GM19099 (cell line): ENCODE results near the gene CD82.

Experiments used
- POLR2A ChIP-seq: IDR thresholded peaks from 3 replicates; pipeline ENCODE4 v1.6.1; 2011; ENCODE audit warnings: low read depth; ENCODE audit not compliant: insufficient read length; ENCODE audit errors: extremely low read depth

Gene CD82

DNA sequence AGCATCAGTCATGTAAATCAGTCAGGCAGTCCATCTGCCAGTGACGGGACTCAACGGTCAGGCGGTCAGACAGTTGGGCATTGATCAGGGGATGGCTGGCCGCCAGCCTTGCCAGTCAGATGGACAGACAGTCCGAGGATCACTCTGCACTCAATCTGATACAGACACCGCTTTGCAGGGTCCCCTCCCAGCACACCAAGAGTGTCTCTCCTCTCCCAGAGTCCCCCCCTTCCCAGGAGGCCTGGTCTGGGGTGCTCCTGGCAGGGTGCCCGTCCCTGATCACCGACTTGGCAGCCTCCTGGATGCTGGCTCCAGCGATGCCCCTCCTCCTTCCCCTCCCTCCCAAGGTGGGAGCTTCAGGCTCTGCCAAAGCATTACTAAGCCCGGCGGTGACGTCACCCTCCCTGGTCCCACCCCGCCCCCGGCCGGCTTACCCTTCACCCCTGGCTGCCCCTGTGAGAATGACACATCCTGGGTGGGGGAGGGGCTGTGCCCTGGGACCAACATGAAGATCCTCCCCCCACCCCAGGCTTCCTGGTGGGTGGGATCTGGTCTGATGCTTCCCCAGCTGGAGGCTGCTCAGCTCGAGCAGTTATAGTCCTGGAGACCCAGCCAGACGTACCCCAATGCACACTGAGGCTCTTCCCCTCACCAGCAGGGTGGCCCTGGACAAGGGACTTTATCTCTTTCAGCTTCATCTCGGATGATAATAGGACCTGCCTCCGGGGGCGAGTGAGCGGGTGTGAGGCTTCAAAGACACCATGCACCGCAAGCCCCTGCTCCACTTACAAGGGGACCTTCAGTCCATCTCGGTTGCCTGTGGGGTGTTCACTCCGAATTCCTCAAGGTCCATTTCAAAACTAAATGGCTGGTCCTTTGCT, 69.2 kb downstream of the CD82 start:
- no peak for TF ChIP-seq POLR2A

DNA sequence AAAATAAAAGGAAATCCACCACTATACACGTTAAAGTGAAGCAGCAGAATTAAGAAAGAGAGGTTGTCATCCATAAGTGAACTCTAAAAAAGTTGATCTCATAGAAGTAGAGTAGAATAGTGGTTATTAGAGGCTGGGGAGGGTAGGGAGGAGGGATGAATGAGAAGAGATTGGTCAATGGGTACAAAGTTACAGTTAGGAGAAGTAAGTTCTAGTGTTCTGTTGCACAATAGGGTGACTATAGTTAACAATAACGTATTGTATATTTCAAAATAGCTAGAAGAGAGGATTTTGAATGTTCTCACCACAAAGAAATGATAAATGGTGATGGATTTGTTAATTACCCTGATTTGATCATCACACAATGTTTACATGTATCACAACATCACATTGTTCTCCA, 72.0 kb downstream of the CD82 start:
- TF ChIP-seq POLR2A: no peak

DNA sequence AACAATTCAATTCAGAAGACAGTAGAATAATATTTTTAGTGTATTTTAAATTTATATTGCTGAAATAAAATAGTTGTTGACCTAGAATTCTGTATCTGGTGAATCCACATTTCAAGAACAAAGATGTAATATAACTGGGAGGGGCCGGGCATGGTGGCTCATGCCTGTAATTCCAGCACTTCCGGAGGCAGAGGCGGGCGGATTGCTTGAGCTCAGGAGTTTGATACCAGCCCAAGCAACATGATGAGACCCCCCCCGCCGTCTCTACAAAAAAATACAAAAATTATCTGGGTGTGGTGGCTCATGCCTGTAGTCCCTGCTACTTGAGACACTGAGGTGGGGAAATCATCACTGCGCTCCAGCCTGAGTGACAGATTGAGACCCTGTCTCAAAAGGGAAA, 72.6 kb downstream of the CD82 start:
- TF ChIP-seq POLR2A: no peak

DNA sequence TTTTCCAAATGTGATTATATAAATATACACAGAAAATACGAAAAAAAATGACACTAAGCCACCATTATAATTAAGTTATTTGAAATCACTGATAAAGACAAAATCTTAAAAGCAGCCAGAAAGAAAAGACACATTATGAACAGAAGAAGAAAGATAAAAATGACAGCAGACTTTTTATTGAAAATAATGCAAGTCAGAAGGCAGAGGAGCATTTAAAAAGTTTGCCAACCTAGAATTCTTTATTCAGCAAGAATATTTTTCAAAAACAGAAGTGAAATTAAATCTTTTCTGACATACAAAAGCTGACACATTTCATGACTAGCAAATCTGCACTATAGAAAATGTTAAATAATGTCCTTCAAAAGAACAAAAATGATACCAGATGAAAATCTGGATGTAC, 77.8 kb downstream of the CD82 start:
- no peak for TF ChIP-seq POLR2A

DNA sequence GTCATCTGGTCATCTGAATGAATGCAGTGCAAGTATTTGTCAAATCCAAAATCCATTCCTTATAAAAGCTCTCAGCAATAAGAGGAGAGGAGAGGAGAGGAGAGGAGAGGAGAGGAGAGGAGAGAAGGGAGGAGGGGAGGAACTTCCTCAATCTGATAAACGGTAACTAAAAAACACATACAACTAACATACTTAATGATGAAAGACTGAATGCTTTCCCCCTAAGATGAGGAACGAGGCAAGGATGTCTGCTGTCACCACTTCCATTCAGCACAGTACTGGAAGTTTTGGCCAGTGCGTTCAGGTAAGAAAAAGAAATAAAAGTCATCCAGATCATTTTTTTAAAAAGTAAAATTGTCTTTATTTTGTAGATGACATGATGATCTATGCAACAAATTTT, 80.4 kb downstream of the CD82 start:
- no peak for TF ChIP-seq POLR2A

DNA sequence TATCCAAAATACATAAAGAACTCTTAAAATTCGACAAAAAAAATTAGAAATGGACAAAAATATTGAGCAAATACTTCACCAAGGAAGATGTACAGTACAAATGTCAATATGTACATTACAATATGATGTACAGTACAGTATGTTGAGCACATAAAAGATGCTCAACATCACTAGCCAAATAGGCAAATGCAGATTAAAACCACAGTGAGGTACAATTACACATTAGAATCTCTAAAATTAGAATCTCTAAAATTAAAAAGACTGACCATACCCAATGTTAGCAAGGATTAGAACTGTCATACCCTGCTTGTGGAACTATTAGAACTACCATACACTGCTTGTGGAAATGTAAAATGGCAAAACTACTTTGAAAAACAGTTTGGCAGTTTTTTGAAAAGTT, 82.6 kb downstream of the CD82 start:
- TF ChIP-seq POLR2A: no peak

DNA sequence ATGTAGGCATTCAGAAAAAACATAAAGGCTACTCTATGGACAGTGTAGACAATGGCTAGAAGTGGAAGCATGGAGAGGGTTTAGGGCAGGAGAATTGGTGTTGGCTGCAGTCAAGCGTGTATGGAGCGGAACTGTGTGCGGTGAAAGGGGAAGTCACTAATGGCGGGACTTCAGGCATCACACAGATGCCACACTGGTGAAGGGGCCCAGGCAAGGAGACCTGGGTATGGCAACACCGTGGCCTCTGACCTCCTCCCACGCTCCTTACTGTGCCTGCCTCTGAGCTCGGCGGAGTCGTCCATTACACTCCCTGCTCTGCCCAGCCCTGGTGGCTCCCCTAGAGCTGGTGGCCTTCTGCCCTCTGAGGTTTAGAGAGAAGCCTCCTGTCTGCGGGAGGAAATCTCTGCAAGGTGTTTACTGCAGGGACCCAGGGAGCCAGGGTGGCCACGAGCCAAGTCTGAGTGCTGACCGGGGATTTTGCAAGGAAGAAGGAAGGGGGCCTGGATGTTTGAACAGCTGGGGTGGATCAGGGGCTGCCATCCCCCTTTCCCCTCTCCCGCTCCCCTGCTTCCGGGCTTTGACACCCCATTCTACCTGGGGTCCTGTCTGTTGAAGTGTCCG, 86.2 kb downstream of the CD82 start:
- TF ChIP-seq POLR2A: no peak

DNA sequence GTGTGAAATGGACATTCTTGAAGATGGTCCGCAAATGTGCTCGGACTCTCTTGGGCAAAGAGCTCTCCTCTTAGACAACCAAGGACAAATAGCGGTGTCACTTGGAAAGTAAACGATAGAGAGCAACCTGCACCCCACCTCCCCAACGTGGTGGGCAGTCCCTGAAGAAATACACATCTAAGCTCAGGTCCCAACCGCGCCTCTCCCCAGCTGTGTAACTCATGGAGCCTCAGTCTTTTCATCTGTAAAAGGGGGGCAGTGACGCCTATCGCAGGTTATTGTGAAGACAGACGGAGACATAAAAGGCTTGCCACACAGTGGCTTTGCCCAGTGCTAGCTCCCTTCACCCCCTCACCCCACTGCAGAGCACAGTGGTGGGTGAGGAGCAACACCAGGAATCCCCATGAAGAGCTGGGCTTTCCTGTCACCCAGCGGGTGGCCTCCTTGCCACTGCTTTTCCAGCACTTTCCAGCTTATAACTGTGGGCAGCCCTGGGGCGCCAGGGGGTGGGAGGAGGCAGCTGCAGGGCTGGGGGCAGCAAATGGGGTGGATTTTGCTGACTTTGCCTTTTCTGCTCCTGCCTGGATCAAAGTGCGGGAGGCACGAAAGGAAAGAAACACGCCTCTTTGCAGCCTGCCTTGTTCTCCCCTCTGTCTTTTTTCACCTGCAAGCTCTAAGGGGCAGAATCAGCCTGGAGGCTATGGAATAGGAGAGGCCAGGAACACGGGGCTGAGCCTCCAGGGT, 87.6 kb downstream of the CD82 start:
- TF ChIP-seq POLR2A: no peak

DNA sequence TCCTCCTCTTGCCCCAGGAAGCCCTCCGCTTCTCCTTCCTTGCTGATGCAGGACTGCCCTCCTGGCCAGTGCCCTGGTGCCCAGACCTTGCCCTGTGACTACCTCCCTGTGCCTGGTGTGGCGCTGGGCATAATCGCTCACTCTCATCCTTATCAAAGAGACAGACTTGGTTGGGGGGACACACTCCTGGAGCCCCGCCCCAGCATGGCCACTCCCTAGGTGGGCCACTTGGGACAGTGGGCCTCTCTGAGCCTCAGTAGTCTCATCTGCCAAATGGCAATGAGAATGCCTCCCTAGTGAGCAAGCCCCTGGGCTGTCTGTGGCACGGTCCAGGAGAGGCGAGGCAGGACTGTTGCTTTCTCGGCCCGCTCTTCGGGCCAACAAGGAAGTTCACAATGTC, 88.6 kb downstream of the CD82 start:
- no peak for TF ChIP-seq POLR2A

DNA sequence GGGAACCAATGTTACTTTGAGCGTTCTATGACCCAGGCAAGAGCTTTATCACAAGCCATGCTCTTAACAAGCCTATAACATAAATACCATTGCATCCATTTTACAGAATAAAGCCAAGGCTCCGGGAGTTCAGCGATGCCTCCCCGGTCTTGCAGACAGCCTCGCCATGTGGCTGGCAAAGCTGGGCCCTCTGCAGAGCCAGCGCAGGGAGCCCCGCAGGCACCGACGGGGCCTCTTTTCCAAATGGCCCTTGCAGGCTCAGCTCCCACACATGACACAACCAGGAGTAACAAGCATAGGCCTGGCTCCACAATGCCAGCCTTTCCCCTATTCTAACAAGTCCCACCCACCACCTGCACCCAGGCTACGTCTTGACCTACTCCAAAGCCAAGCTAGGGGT, 89.1 kb downstream of the CD82 start:
- TF ChIP-seq POLR2A: no peak

DNA sequence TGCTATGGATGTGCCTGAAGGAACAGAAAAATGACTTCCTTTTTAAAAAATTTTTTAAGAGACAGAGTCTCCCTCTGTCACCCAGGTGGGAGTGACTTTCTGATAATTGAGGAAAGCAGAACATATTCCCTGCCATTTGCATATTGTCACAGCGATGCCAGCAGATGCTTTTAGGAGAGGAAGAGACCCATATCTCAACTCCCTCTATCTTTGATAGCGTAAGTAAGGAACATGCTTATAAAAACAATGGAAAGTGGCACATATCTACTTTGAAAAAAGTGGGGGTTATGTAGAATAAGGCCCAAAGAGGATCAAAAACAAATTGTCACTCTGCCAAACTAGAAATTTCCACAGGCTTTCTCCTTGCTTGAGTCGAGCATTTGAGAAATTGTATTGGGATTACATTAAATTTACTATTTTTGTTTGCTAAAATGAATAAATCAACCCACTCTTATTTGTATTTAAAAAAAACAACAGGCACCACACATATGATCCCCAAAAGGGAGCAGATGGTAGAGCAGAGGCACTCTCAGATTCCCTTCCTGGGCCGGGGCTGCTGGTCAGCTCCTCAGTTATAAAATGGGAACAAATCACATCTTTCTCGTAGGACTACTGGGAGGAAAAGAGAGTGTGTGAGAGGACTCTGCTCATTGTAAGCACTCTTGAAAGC, 92.5 kb downstream of the CD82 start:
- no peak for TF ChIP-seq POLR2A

DNA sequence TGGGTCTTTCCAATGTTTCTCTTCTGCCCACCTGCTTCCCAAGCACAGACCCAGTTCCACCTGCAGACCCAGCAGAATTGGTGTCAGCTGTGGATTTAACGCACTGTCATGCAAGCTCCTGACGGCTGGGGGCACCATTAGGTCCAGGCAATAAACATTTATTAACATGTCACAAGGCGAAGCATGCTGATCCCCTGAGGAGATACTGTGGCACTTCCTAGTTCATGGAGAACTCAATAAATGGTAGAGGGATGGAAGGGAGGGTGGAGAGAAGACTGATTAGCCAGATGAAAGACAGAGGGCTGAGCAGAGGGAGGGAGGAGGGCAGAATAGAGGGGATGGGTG, 93.0 kb downstream of the CD82 start:
- TF ChIP-seq POLR2A: no peak

DNA sequence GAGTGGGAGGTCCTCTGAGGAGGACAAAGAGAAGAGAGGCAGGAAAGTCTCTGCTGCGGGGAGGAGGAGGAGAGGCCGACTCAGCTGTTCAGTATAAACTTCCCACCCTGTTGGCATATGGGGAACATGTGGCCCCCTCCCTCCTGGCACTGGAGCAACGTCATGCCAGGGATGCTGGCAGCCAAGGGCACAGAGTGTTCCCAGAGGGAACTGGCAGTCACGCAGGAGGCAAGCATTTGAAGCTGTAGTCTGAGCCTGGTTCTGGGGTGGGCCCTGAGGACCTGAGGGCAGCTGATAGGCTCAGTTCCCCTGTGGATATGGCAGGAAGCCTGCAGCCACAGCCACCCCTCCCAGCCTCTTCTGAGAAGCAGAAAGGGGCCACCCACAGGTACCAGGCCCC, 94.2 kb downstream of the CD82 start:
- no peak for TF ChIP-seq POLR2A

DNA sequence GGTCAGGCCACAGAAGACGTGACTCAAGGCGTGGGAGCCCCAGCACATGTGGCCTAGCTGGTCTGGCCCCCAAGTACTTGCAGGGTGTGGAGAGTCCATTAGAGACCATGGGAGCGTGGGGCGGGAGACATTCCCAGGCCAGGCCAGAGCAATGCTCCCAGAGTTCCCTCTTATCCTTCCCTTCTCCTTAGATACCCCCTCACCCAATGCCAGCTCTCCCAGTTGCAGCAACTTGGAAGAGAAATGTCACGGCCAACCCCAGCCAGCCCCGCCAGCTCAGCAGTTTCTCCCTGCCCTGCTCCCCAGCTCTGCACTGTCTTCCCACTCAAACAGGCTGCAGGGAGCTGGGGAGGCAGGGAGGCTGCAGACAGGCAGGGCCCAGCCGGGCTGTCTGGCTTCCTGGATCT, 95.9 kb downstream of the CD82 start:
- no peak for TF ChIP-seq POLR2A
